ENCODE results near the gene ELOVL1.
"Not testable (repeated sequence)": the region's sequence is repeated elsewhere in the genome, so short reads cannot be mapped to it uniquely, and the experiment has no call there.

Gene ELOVL1

DNA sequence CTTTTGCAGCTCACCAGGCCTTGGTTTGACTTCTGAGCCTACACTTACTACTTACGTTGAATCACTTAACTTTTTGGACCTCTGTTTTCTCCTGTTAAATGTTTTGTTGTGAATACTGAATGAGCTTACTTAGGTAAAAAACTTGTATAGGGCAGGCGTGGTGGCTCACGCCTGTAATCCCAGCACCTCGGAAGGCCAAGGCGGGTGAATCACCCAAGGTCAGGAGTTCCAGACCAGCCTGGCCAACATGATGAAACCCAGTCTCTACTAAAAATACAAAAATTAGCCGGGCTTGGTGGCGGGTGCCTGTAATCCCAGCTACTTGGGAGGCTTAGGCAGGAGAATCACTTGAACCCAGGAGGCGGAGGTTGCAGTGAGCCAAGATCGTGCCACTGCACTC lies 32.6 kb upstream of the ELOVL1 start:
- H3K9me3 ChIP-seq (ENCODE audit: control insufficient read depth, low read length); H3K27ac ChIP-seq (ENCODE audit: insufficient read depth, low read length, poor library complexity, severe bottlenecking); DNase-seq; H3K4me1 ChIP-seq (ENCODE audit: control insufficient read depth, insufficient read depth, low read length, poor library complexity, severe bottlenecking); H3K27me3 ChIP-seq (replicated peaks; ENCODE audit: control insufficient read depth, insufficient read depth, low read length, poor library complexity, severe bottlenecking); H3K4me3 ChIP-seq (ENCODE audit: insufficient read depth, low read depth, low read length, poor library complexity, severe bottlenecking): not testable (repeated sequence)
- peaks cover 34% of the 10 kb centered on the region for H3K36me3 ChIP-seq (ENCODE audit: control insufficient read depth, insufficient read depth, low read length)

GRCh38 chr1:43398227-43398626 lies 30.4 kb upstream of the ELOVL1 start:
- H3K4me3 ChIP-seq (ENCODE audit: insufficient read depth, low read depth, low read length, poor library complexity, severe bottlenecking), result no peak overlapping the region
- no peaks in the 10 kb centered on the region for H3K27me3 ChIP-seq (replicated peaks; ENCODE audit: control insufficient read depth, insufficient read depth, low read length, poor library complexity, severe bottlenecking)
- H3K36me3 ChIP-seq (ENCODE audit: control insufficient read depth, insufficient read depth, low read length), result peaks cover 18% of the 10 kb centered on the region
- DNase-seq, result no peak
- H3K4me1 ChIP-seq (ENCODE audit: control insufficient read depth, insufficient read depth, low read length, poor library complexity, severe bottlenecking), result no peaks in the 10 kb centered on the region
- no peak overlapping the region for H3K27ac ChIP-seq (ENCODE audit: insufficient read depth, low read length, poor library complexity, severe bottlenecking)
- no peaks in the 10 kb centered on the region for H3K9me3 ChIP-seq (ENCODE audit: control insufficient read depth, low read length)

GRCh38 chr1:43396059-43396458 lies 28.2 kb upstream of the ELOVL1 start:
- H3K4me3 ChIP-seq (ENCODE audit: insufficient read depth, low read depth, low read length, poor library complexity, severe bottlenecking), result no peak overlapping the region
- H3K9me3 ChIP-seq (ENCODE audit: control insufficient read depth, low read length), result no peaks in the 10 kb centered on the region
- H3K27me3 ChIP-seq (replicated peaks; ENCODE audit: control insufficient read depth, insufficient read depth, low read length, poor library complexity, severe bottlenecking), result no peaks in the 10 kb centered on the region
- H3K4me1 ChIP-seq (ENCODE audit: control insufficient read depth, insufficient read depth, low read length, poor library complexity, severe bottlenecking), result no peaks in the 10 kb centered on the region
- H3K27ac ChIP-seq (ENCODE audit: insufficient read depth, low read length, poor library complexity, severe bottlenecking), result no peak overlapping the region
- DNase-seq, result no peak
- peaks cover 13% of the 10 kb centered on the region for H3K36me3 ChIP-seq (ENCODE audit: control insufficient read depth, insufficient read depth, low read length)

DNA sequence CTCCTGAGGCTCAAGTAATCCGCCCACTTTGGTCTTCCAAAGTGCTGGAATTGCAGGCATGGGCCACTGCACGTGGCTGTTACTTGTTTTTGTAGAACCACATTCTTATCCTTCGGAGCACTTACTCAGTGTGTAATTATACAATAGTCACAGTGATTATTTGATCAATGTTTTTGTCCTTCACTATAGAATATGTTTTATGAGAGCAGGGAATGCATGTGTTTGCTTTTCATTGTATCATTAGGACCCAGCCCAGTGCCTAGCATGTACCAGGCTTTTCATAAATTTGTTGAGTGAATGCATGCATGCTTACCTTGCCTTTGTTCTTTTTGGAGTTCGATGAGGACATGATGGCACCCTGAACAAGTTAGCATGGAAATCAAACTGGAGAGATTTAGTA lies 27.7 kb upstream of the ELOVL1 start:
- no peaks in the 10 kb centered on the region for H3K27me3 ChIP-seq (replicated peaks; ENCODE audit: control insufficient read depth, insufficient read depth, low read length, poor library complexity, severe bottlenecking)

DNA sequence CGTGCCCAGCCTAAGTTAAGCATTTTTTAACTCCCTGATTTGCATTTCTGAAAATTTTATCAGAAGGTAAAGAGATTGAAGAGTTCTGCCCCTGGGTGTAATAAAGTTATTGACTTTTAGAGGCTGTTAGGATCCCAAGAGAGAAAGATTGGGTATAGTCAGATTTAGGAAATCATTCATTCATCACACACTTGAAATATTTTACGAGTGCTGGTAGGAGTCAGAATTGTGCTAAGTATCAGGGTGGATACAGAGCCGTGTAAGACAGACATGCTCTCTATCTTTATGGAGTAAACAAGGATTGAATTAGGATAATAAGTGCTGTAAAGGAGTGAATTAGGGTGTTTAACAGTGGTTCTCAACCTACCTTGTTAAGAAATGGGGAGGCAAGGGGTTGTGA lies 24.9 kb upstream of the ELOVL1 start:
- H3K27ac ChIP-seq (ENCODE audit: insufficient read depth, low read length, poor library complexity, severe bottlenecking), result no peak overlapping the region
- peaks cover 13% of the 10 kb centered on the region for H3K36me3 ChIP-seq (ENCODE audit: control insufficient read depth, insufficient read depth, low read length)
- DNase-seq, result no peak
- no peaks in the 10 kb centered on the region for H3K9me3 ChIP-seq (ENCODE audit: control insufficient read depth, low read length)
- H3K4me1 ChIP-seq (ENCODE audit: control insufficient read depth, insufficient read depth, low read length, poor library complexity, severe bottlenecking), result peaks cover 16% of the 10 kb centered on the region
- H3K4me3 ChIP-seq (ENCODE audit: insufficient read depth, low read depth, low read length, poor library complexity, severe bottlenecking), result no peak overlapping the region
- H3K27me3 ChIP-seq (replicated peaks; ENCODE audit: control insufficient read depth, insufficient read depth, low read length, poor library complexity, severe bottlenecking), result no peaks in the 10 kb centered on the region

More for the DNA sequence above, 27.7 kb upstream of the ELOVL1 start:
- Histone ChIP-seq H3K4me3 (ENCODE audit: insufficient read depth, low read depth, low read length, poor library complexity, severe bottlenecking) (no peak overlapping the region), H3K4me1 (ENCODE audit: control insufficient read depth, insufficient read depth, low read length, poor library complexity, severe bottlenecking) (peaks cover 3% of the 10 kb centered on the region), H3K9me3 (ENCODE audit: control insufficient read depth, low read length) (no peaks in the 10 kb centered on the region), H3K36me3 (ENCODE audit: control insufficient read depth, insufficient read depth, low read length) (peaks cover 13% of the 10 kb centered on the region), H3K27ac (ENCODE audit: insufficient read depth, low read length, poor library complexity, severe bottlenecking) (no peak overlapping the region)
- no peak for DNase-seq

DNA sequence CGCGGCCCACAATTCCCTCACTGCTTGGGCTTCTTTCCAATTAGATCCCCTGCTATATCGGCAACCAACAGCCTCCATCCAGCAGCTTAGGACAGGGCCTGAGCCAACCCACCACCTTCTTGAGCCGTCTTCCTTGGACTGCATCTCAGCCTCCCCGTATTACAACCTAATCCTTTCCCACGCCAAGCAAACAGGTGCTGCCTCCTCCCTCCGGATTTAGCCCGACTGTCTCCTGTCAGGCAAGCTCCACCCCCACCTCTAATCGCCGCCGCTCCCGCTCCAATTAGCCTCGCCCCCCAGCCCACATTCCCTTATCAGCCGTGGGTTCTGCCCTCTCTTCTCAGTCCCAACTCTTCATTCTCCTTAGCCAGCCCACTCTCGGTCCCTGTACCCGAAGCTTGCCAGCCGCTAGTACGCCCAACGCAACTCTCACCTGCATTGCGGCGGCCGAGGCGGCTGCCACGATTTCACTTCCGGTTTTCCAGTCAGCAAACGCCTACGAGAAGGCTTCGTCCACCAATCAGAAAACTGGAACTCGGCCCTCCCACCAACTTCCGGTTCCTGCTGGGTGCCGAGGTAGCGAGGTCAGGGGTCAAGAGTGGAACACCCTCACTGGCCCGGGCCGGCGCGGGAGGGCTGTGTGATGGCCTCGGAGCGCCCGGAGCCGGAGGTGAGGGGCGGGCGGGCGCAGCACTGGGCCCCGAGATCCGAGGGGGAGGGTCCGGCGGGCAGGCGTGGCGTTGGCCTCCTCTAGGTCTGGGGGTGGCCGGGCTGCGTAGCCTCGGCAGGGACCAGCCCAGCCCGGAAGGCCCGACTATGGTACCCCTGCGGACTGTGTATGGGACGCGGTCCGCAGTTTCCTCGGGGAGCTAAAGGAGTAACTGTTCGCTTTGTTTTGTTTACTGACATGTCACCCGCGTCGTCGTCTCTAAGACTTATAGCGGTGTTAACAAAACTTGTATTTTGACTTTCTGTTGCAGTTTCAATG lies 21.8 kb upstream of the ELOVL1 start, which contains the start of the genes MED8 and SZT2:
TSS of gene MED8 (minus strand) at position 475 of the 988 bp plus-strand sequence. CDS start at position 439, 36 bp downstream.
TSS of gene SZT2 (plus strand) at position 574 of the 988 bp plus-strand sequence. CDS start at position 644, 70 bp downstream.
- Histone ChIP-seq H3K36me3 (ENCODE audit: control insufficient read depth, insufficient read depth, low read length) (peaks cover 29% of the 10 kb centered on the region), H3K9me3 (ENCODE audit: control insufficient read depth, low read length) (no peaks in the 10 kb centered on the region), H3K27me3 (replicated peaks; ENCODE audit: control insufficient read depth, insufficient read depth, low read length, poor library complexity, severe bottlenecking) (no peaks in the 10 kb centered on the region), H3K4me3 (ENCODE audit: insufficient read depth, low read depth, low read length, poor library complexity, severe bottlenecking) (peak within 1 kb of the TSS; percentile 93), H3K27ac (ENCODE audit: insufficient read depth, low read length, poor library complexity, severe bottlenecking) (peak within 1 kb of the TSS; percentile 77), H3K4me1 (ENCODE audit: control insufficient read depth, insufficient read depth, low read length, poor library complexity, severe bottlenecking) (peaks cover 16% of the 10 kb centered on the region)
- DNase-seq, result peak; percentile 84 to 90 (median 90)

DNA sequence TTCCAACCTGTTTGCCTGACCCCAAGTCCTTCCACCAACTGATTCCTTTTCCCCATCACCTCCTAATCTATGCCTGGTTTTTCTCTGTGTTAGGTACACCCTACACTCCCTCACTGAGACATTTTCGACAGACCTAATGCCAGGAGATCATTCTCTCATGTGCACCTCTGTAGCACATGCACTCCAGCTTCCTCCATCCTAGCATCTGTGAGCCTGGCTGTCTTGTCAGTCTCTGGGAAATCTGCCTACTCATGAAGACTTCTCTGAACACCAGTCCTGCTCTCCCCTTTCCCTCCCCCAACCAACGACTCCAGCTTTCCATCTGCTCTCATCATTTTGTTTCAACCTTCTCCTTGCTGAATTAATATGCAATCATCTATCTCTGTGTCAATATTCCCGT lies 20.8 kb upstream of the ELOVL1 start:
- Histone ChIP-seq H3K27me3 (replicated peaks; ENCODE audit: control insufficient read depth, insufficient read depth, low read length, poor library complexity, severe bottlenecking) (no peaks in the 10 kb centered on the region), H3K36me3 (ENCODE audit: control insufficient read depth, insufficient read depth, low read length) (peaks cover 39% of the 10 kb centered on the region), H3K9me3 (ENCODE audit: control insufficient read depth, low read length) (no peaks in the 10 kb centered on the region), H3K4me3 (ENCODE audit: insufficient read depth, low read depth, low read length, poor library complexity, severe bottlenecking) (peak overlapping the region; percentile 93), H3K27ac (ENCODE audit: insufficient read depth, low read length, poor library complexity, severe bottlenecking) (peak overlapping the region; percentile 77), H3K4me1 (ENCODE audit: control insufficient read depth, insufficient read depth, low read length, poor library complexity, severe bottlenecking) (peaks cover 16% of the 10 kb centered on the region)
- DNase-seq, result no peak

DNA sequence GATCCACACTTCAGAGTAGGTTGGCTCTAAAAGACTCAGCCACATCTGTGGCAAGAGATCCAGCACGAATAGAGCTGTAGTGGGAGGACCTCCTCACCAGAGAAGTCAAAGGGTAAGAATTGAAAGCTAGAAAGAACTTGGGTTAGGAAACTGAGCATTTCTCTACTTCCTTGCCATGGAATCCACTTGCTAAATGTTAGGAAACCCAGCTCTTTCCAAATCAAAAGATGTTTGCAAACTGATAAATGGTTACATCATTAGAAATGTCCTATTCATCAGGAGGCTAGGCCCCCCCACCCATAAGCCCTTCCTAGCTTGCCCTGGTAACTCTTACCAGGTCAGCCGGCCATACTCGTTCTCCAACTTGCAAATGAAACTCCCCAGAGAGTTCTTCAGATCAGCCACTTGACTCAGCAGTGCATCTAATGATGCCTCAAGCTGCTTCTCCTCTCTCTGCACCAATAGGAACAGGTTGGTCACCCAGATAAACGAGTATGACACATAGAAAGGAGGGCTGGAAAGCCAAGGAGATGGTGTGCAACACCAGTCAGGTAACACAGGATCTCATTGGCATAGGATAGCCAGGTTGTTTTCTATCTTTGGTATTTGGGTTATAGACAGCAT lies 20.3 kb upstream of the ELOVL1 start:
- peaks cover 16% of the 10 kb centered on the region for H3K4me1 ChIP-seq (ENCODE audit: control insufficient read depth, insufficient read depth, low read length, poor library complexity, severe bottlenecking)
- no peak overlapping the region for H3K27ac ChIP-seq (ENCODE audit: insufficient read depth, low read length, poor library complexity, severe bottlenecking)
- no peak for DNase-seq
- no peaks in the 10 kb centered on the region for H3K9me3 ChIP-seq (ENCODE audit: control insufficient read depth, low read length)
- H3K4me3 ChIP-seq (ENCODE audit: insufficient read depth, low read depth, low read length, poor library complexity, severe bottlenecking), result no peak overlapping the region
- H3K27me3 ChIP-seq (replicated peaks; ENCODE audit: control insufficient read depth, insufficient read depth, low read length, poor library complexity, severe bottlenecking), result no peaks in the 10 kb centered on the region
- H3K36me3 ChIP-seq (ENCODE audit: control insufficient read depth, insufficient read depth, low read length), result peaks cover 45% of the 10 kb centered on the region

DNA sequence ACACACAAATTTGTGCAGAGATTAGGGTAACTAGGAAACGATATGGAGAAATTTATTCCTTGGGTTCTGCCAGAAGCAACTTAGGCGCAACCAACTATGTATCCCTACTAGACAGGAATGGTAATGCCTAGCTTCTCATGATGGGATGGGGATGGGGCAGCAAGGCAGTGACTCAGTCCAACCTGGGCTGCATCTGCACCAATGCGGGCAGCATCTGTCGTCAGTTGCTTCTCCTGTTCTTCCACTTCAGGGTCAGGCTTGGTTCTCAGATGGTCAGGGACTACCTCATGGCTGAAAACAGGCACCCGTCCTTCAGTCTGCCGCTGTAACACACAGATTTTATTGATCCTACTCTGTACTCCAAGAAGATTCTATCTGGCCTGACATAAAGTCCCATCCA lies 18.9 kb upstream of the ELOVL1 start:
- Histone ChIP-seq H3K4me3 (ENCODE audit: insufficient read depth, low read depth, low read length, poor library complexity, severe bottlenecking) (no peak overlapping the region), H3K9me3 (ENCODE audit: control insufficient read depth, low read length) (no peaks in the 10 kb centered on the region), H3K36me3 (ENCODE audit: control insufficient read depth, insufficient read depth, low read length) (peaks cover 54% of the 10 kb centered on the region), H3K27me3 (replicated peaks; ENCODE audit: control insufficient read depth, insufficient read depth, low read length, poor library complexity, severe bottlenecking) (no peaks in the 10 kb centered on the region), H3K4me1 (ENCODE audit: control insufficient read depth, insufficient read depth, low read length, poor library complexity, severe bottlenecking) (peaks cover 16% of the 10 kb centered on the region), H3K27ac (ENCODE audit: insufficient read depth, low read length, poor library complexity, severe bottlenecking) (no peak overlapping the region)
- DNase-seq, result no peak

DNA sequence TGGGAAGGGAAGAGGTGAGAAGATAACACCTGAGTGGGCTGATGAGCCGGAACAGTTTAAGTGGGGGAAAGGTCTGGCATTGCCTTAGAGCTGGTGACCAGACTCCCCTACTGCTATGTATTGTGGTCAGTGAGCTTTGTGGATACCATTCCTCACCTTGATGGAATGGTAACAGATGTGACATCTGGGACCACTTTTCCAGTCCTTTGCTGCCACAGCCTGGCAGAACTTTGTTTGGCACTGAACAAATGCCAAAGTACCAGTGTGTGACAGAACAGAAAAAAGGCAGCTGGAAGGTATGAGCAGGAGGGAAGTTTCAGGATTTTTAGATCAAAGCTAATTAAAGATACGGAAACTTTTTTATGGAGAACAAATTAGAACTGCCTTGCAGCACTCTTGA lies 15.6 kb upstream of the ELOVL1 start:
- Histone ChIP-seq H3K27ac (ENCODE audit: insufficient read depth, low read length, poor library complexity, severe bottlenecking) (no peak overlapping the region), H3K27me3 (replicated peaks; ENCODE audit: control insufficient read depth, insufficient read depth, low read length, poor library complexity, severe bottlenecking) (no peaks in the 10 kb centered on the region), H3K36me3 (ENCODE audit: control insufficient read depth, insufficient read depth, low read length) (peaks cover 54% of the 10 kb centered on the region), H3K4me3 (ENCODE audit: insufficient read depth, low read depth, low read length, poor library complexity, severe bottlenecking) (no peak overlapping the region), H3K9me3 (ENCODE audit: control insufficient read depth, low read length) (no peaks in the 10 kb centered on the region), H3K4me1 (ENCODE audit: control insufficient read depth, insufficient read depth, low read length, poor library complexity, severe bottlenecking) (peaks cover under 1% of the 10 kb centered on the region)
- DNase-seq, result no peak
